ENCODE data around the gene DIAPH3.

The DIAPH3 gene

GRCh38 chr13:59787679-59788078 is 376.0 kb downstream of the DIAPH3 start:
- Histone ChIP-seq H3K9ac (ENCODE audit: low read depth, low read length, poor library complexity) (no peak overlapping the region), H3K14ac (ENCODE audit: low read length) (no peak overlapping the region), H3K36me3 (replicated peaks in 1 of 2; ENCODE audit: control insufficient read depth in 2 of 2, insufficient read depth in 2 of 2, low read length in 2 of 2) (no peaks in the 10 kb centered on the region), H2BK5ac (ENCODE audit: low read length) (no peak overlapping the region), H2BK120ac (ENCODE audit: low read depth, low read length) (no peak overlapping the region), H3K18ac (ENCODE audit: low read length) (no peak overlapping the region), H3K23ac (ENCODE audit: low read depth, low read length, poor library complexity) (no peak overlapping the region), H3K9me3 (replicated peaks in 1 of 2; ENCODE audit: control insufficient read depth in 2 of 2, insufficient read depth in 1 of 2, low read depth in 1 of 2, low read length in 2 of 2) (peaks cover 3 to 4% of the 10 kb centered on the region in 2 donors), H3K4me2 (ENCODE audit: insufficient read depth, low read length, poor library complexity, severe bottlenecking) (no peak overlapping the region), H3K4ac (ENCODE audit: low read length) (no peak overlapping the region), H4K91ac (ENCODE audit: low read depth, low read length, poor library complexity) (no peak overlapping the region), H2BK15ac (ENCODE audit: low read length) (no peak overlapping the region), H2AK5ac (ENCODE audit: low read depth, low read length) (no peak overlapping the region), H3K27ac (replicated peaks; ENCODE audit: low read length) (no peak overlapping the region), H3K79me1 (ENCODE audit: low read depth, low read length) (no peaks in the 10 kb centered on the region), H3K4me3 (ENCODE audit: low read length in 2 of 2) (no peak overlapping the region), H2BK12ac (ENCODE audit: low read length) (no peak overlapping the region), H2AFZ (ENCODE audit: low read length) (no peak overlapping the region), H3K27me3 (ENCODE audit: control insufficient read depth in 3 of 3, insufficient read depth in 3 of 3, low read depth in 1 of 3, low read length in 3 of 3) (peaks cover 0 to 1% (median 0%) of the 10 kb centered on the region in 3 experiments), H4K8ac (ENCODE audit: low read depth, low read length) (no peak overlapping the region), H3K4me1 (ENCODE audit: control insufficient read depth in 2 of 2, insufficient read depth in 1 of 2, low read depth in 1 of 2, low read length in 2 of 2) (peaks cover 2 to 8% of the 10 kb centered on the region in 2 donors)
- DNase-seq (ENCODE audit: low spot score): peak; percentile 12

- H3K9me3 ChIP-seq (replicated peaks in 1 of 2; ENCODE audit: control insufficient read depth in 2 of 2, insufficient read depth in 1 of 2, low read depth in 1 of 2, low read length in 2 of 2): no peaks in the 10 kb centered on the region
- H2BK12ac ChIP-seq (ENCODE audit: low read length): no peak overlapping the region
- no peak overlapping the region for H2BK120ac ChIP-seq (ENCODE audit: low read depth, low read length)
- no peak overlapping the region for H3K4me3 ChIP-seq (ENCODE audit: low read length in 2 of 2)
- no peak overlapping the region for H4K91ac ChIP-seq (ENCODE audit: low read depth, low read length, poor library complexity)
- no peak overlapping the region for H2AK5ac ChIP-seq (ENCODE audit: low read depth, low read length)
- no peak overlapping the region for H4K8ac ChIP-seq (ENCODE audit: low read depth, low read length)
- WGBS, 2 donors (ENCODE audit: extremely low coverage in 2 of 2, insufficient read length in 2 of 2, insufficient replicate concordance in 1 of 2): no CpG with 5 or more reads among the region's 4 CpGs
- no peak overlapping the region for H2BK15ac ChIP-seq (ENCODE audit: low read length)
- H3K4me2 ChIP-seq (ENCODE audit: insufficient read depth, low read length, poor library complexity, severe bottlenecking): no peak overlapping the region
- no peak overlapping the region for H2AFZ ChIP-seq (ENCODE audit: low read length)
- H2BK5ac ChIP-seq (ENCODE audit: low read length): no peak overlapping the region
- no peaks in the 10 kb centered on the region for H3K4me1 ChIP-seq (ENCODE audit: control insufficient read depth in 2 of 2, insufficient read depth in 1 of 2, low read depth in 1 of 2, low read length in 2 of 2)
- no peak overlapping the region for H3K9ac ChIP-seq (ENCODE audit: low read depth, low read length, poor library complexity)
- no peaks in the 10 kb centered on the region for H3K27me3 ChIP-seq (ENCODE audit: control insufficient read depth in 3 of 3, insufficient read depth in 3 of 3, low read depth in 1 of 3, low read length in 3 of 3)
- no peak overlapping the region for H3K27ac ChIP-seq (replicated peaks; ENCODE audit: low read length)
- H3K23ac ChIP-seq (ENCODE audit: low read depth, low read length, poor library complexity): no peak overlapping the region
- H3K36me3 ChIP-seq (replicated peaks in 1 of 2; ENCODE audit: control insufficient read depth in 2 of 2, insufficient read depth in 2 of 2, low read length in 2 of 2): peaks cover 0 to 2% of the 10 kb centered on the region in 2 donors
- peaks cover 1% of the 10 kb centered on the region for H3K79me1 ChIP-seq (ENCODE audit: low read depth, low read length)
- H3K18ac ChIP-seq (ENCODE audit: low read length): no peak overlapping the region
- DNase-seq (ENCODE audit: low spot score): no peak
- H3K4ac ChIP-seq (ENCODE audit: low read length): no peak overlapping the region
- H3K14ac ChIP-seq (ENCODE audit: low read length): no peak overlapping the region
Observed at GRCh38 chr13:59782696-59783095, 381.0 kb downstream of the DIAPH3 start.

DNA sequence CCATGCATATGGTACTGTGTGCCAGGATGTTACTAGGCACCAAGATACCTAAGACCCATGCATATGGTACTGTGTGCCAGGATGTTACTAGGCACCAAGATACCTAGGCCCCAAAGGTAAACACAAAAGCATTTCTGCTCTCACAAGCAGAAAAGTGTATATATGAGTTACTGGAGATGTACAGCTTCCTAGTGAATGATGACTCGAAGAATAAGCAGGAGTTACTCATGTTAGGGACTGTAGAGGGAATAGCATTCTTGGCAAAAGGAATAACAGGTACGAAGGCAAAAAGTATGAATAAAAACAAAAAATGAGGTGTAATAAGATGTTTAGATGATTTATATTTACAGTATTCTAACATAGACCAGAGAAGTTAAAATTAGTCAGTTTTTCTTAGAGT is 383.7 kb downstream of the DIAPH3 start:
- Histone ChIP-seq H3K27ac (replicated peaks; ENCODE audit: low read length) (no peak overlapping the region), H3K14ac (ENCODE audit: low read length) (no peak overlapping the region), H3K4me3 (ENCODE audit: low read length in 2 of 2) (no peak overlapping the region), H4K91ac (ENCODE audit: low read depth, low read length, poor library complexity) (no peak overlapping the region), H3K18ac (ENCODE audit: low read length) (no peak overlapping the region), H2BK15ac (ENCODE audit: low read length) (no peak overlapping the region), H3K4me2 (ENCODE audit: insufficient read depth, low read length, poor library complexity, severe bottlenecking) (no peak overlapping the region), H4K8ac (ENCODE audit: low read depth, low read length) (no peak overlapping the region), H2AK5ac (ENCODE audit: low read depth, low read length) (no peak overlapping the region), H3K23ac (ENCODE audit: low read depth, low read length, poor library complexity) (no peak overlapping the region), H3K79me1 (ENCODE audit: low read depth, low read length) (peaks cover 1% of the 10 kb centered on the region), H3K27me3 (ENCODE audit: control insufficient read depth in 3 of 3, insufficient read depth in 3 of 3, low read depth in 1 of 3, low read length in 3 of 3) (no peaks in the 10 kb centered on the region), H3K9me3 (replicated peaks in 1 of 2; ENCODE audit: control insufficient read depth in 2 of 2, insufficient read depth in 1 of 2, low read depth in 1 of 2, low read length in 2 of 2) (no peaks in the 10 kb centered on the region), H2BK5ac (ENCODE audit: low read length) (no peak overlapping the region), H2BK120ac (ENCODE audit: low read depth, low read length) (no peak overlapping the region), H2BK12ac (ENCODE audit: low read length) (no peak overlapping the region), H3K4ac (ENCODE audit: low read length) (no peak overlapping the region), H2AFZ (ENCODE audit: low read length) (no peak overlapping the region), H3K36me3 (replicated peaks in 1 of 2; ENCODE audit: control insufficient read depth in 2 of 2, insufficient read depth in 2 of 2, low read length in 2 of 2) (peaks cover 0 to 2% of the 10 kb centered on the region in 2 donors), H3K9ac (ENCODE audit: low read depth, low read length, poor library complexity) (no peak overlapping the region), H3K4me1 (ENCODE audit: control insufficient read depth in 2 of 2, insufficient read depth in 1 of 2, low read depth in 1 of 2, low read length in 2 of 2) (no peaks in the 10 kb centered on the region)
- no peak for DNase-seq (ENCODE audit: low spot score)
- WGBS, 2 donors (ENCODE audit: extremely low coverage in 2 of 2, insufficient read length in 2 of 2, insufficient replicate concordance in 1 of 2): no CpG with 5 or more reads among the region's 2 CpGs

DNA sequence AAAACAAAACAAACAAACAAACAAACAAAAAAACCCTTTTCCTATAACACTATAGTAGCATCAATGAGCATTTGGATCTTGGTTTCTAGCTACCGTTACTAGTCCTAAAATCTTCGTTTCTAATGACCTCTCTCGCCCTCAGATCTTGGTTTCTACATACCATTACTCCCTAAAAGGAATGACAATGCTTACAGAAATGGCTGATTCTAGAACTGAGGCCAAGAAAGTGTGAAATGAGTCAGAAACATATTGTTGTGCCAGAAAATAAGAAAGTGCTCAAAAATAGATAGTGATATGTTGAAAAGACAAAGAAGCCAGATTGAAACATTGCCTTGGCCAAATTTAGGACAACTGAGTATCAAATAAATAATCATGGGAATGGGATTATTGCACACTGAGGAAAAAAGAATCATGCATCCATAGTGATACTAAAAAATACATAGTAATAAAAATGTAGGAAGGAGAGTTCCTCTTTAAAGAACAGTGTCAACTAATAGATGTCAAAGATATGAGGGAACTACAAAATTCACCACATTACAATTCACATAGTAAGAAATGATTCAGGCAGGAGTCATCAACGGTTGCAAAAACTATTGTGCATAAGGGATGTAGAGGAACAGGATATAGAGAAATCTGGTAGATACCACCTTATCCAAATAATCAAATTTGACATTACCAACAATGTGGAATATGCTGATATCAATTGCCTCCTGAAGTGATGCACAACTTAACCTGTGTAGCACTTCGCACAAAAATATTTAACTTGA is 386.6 kb downstream of the DIAPH3 start:
- DNase-seq (ENCODE audit: low spot score): no peak
- no peaks in the 10 kb centered on the region for H3K27me3 ChIP-seq (ENCODE audit: control insufficient read depth in 3 of 3, insufficient read depth in 3 of 3, low read depth in 1 of 3, low read length in 3 of 3)
- no peaks in the 10 kb centered on the region for H3K9me3 ChIP-seq (replicated peaks in 1 of 2; ENCODE audit: control insufficient read depth in 2 of 2, insufficient read depth in 1 of 2, low read depth in 1 of 2, low read length in 2 of 2)
- no CpG with 5 or more reads among the region's 5 CpGs for WGBS, 2 donors (ENCODE audit: extremely low coverage in 2 of 2, insufficient read length in 2 of 2, insufficient replicate concordance in 1 of 2)
- no peak overlapping the region for H3K23ac ChIP-seq (ENCODE audit: low read depth, low read length, poor library complexity)
- no peak overlapping the region for H3K18ac ChIP-seq (ENCODE audit: low read length)
- no peak overlapping the region for H2BK12ac ChIP-seq (ENCODE audit: low read length)
- no peak overlapping the region for H3K9ac ChIP-seq (ENCODE audit: low read depth, low read length, poor library complexity)
- peaks cover 0 to 9% of the 10 kb centered on the region in 2 donors for H3K4me1 ChIP-seq (ENCODE audit: control insufficient read depth in 2 of 2, insufficient read depth in 1 of 2, low read depth in 1 of 2, low read length in 2 of 2)
- no peak overlapping the region for H4K91ac ChIP-seq (ENCODE audit: low read depth, low read length, poor library complexity)
- no peak overlapping the region for H4K8ac ChIP-seq (ENCODE audit: low read depth, low read length)
- no peak overlapping the region for H3K4me3 ChIP-seq (ENCODE audit: low read length in 2 of 2)
- H3K14ac ChIP-seq (ENCODE audit: low read length): no peak overlapping the region
- H2AFZ ChIP-seq (ENCODE audit: low read length): no peak overlapping the region
- H3K36me3 ChIP-seq (replicated peaks in 1 of 2; ENCODE audit: control insufficient read depth in 2 of 2, insufficient read depth in 2 of 2, low read length in 2 of 2): peaks cover 0 to 2% of the 10 kb centered on the region in 2 donors
- H2BK15ac ChIP-seq (ENCODE audit: low read length): no peak overlapping the region
- H3K27ac ChIP-seq (replicated peaks; ENCODE audit: low read length): no peak overlapping the region
- H3K79me1 ChIP-seq (ENCODE audit: low read depth, low read length): peaks cover 1% of the 10 kb centered on the region
- H2BK5ac ChIP-seq (ENCODE audit: low read length): no peak overlapping the region
- no peak overlapping the region for H3K4me2 ChIP-seq (ENCODE audit: insufficient read depth, low read length, poor library complexity, severe bottlenecking)
- no peak overlapping the region for H3K4ac ChIP-seq (ENCODE audit: low read length)
- no peak overlapping the region for H2BK120ac ChIP-seq (ENCODE audit: low read depth, low read length)
- no peak overlapping the region for H2AK5ac ChIP-seq (ENCODE audit: low read depth, low read length)
